ENCODE data around the gene TPM2. TPM values are rescaled to one million over a fixed set of nuclear protein-coding genes. Genes with fewer than 3 reads are reported as not detected.

The TPM2 gene
- total RNA-seq, 1 donor, result 5.7 TPM

DNA sequence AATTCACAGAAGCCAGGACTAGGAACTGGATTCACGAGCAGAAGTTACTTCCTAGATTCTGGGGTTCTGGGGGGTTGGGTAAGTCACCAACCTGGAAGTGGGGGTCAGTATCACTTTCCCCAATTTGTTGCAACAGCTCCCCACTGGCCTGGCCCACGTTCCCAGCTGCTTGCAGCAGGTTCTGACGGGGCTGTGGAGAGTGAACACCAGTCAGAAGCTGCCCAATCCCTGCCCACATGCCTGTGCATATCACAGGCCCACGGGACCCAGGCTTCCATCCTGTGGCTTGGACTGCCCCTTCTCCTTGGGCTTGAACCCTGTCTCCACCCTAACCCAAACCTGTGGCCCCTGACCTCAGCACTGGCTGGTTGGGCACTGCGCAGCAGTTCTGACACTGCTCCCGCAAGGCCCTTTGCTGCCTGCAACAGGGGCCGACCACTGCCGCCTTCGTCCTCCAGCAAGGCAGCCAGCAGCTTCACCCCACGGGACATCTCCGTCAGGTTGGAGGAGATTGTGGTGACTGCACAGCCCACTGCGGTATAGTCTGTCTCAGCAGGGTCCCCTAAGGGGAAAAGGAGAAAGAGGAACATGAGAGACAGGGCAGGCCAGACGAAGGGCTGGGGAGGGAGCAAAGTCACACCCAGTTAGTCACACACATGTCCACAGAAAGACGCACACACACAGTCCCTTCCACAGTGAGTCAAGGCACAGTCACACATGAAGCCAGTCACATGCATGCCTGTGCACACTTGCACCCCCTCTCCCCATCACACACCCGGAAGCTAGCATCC, 29.2 kb upstream of the TPM2 start:
- DNase-seq (ENCODE audit: low read depth in 2 of 3, low spot score in 2 of 3), result no peak

GRCh38 chr9:35717132-35717870, 27.6 kb upstream of the TPM2 start:
- no peak for DNase-seq (ENCODE audit: low read depth in 2 of 3, low spot score in 2 of 3)

DNA sequence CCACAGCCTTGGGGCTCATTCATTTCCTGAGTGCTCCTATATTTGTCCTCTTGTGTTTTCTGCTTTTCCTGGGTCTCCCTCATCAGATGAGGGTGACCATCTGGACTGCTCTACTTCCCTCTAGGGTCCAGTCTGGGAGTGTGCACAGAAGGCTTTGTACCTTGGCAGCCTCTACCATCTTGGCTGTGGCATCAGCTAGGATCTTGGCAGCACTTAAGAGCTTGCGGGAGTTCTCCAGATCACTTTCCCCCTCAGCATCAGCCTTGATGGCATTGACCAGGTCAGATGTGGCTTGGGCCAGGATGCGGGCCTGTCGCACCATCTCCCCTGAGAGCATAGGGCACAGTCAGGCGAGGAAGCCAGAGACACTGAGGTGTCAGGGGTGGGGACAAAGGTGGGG, 26.5 kb upstream of the TPM2 start:
- no peak for DNase-seq (ENCODE audit: low read depth in 2 of 3, low spot score in 2 of 3)

- no peak for DNase-seq (ENCODE audit: low read depth in 2 of 3, low spot score in 2 of 3)
Observed at GRCh38 chr9:35714579-35715252, 25.0 kb upstream of the TPM2 start.

DNA sequence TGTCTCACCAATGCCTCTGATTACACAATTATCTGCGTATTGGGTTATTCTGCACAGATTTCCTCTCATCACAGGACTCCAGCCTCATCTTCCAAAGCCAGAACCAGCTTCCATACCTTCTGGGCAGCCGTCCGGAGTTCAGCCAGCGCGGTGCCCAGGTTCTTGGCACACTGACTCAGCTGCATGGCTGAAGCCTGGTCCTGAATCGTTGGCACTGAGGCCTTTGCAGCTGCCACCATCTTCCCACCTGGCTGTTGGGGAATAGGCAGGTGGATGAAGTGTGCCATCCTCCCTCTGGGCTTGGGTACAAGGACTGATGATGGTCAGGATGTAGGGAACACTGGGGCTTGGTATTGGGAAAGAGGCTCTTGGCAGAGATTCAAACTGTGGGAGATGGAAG, 24.4 kb upstream of the TPM2 start:
- DNase-seq (ENCODE audit: low read depth in 2 of 3, low spot score in 2 of 3), result no peak

GRCh38 chr9:35713578-35713977, 23.9 kb upstream of the TPM2 start:
- DNase-seq (ENCODE audit: low read depth in 2 of 3, low spot score in 2 of 3), result no peak

- no peak for DNase-seq (ENCODE audit: low read depth in 2 of 3, low spot score in 2 of 3)
Observed at GRCh38 chr9:35712762-35713400, 23.2 kb upstream of the TPM2 start.

DNA sequence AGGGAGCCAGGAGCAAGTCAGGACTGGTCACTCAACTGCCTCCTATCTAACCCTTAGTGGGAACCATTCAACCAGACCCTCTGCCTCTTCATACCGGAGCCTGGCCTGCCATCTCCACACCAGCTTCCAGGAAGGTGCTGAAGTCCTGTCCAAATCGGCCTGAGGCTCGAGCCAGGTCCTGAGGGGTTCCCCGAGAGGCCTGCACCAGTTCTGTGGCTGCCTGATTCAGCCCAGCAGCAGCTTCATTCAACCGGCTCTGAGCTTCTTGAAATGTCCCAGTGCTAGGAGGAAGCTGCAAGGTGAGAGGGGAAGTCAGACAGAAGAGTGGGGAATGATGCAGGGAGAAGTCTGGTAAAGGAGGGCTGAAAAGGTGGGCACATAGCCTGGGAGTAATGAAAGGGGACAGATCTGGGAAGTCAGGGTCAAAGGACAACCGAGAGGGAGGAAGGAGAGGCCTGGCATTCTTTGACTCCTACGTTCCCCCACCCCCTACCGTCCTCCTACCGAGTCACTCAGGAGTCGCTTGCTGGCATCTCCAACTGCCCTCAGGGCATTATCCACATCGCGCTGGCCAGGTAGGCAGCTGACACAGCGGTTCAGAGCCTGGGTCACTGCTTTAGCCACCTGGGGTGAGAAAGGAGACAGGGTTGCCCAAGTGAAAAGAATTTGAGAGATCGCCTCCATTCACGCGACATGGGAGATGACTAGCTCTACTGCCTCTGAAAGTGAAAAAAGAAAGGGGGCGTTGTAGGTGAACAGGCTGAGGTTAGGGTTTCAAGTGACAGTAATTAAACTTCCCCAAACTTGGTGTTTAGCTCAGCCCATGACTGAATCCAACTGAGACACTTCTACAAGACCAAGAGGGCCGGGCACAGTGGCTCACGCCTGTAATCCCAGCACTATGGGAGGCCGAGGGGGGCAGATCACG, 22.0 kb upstream of the TPM2 start:
- no peak for DNase-seq (ENCODE audit: low read depth in 2 of 3, low spot score in 2 of 3)

- no peak for DNase-seq (ENCODE audit: low read depth in 2 of 3, low spot score in 2 of 3)
Observed at GRCh38 chr9:35710818-35711500, 21.2 kb upstream of the TPM2 start.

- no peak for DNase-seq (ENCODE audit: low read depth in 2 of 3, low spot score in 2 of 3)
Observed at GRCh38 chr9:35708146-35708545, 18.4 kb upstream of the TPM2 start.

- no peak for DNase-seq (ENCODE audit: low read depth in 2 of 3, low spot score in 2 of 3)
Observed at GRCh38 chr9:35706951-35707350, 17.2 kb upstream of the TPM2 start.

GRCh38 chr9:35705836-35706430, 16.2 kb upstream of the TPM2 start:
- no peak for DNase-seq (ENCODE audit: low read depth in 2 of 3, low spot score in 2 of 3)

DNA sequence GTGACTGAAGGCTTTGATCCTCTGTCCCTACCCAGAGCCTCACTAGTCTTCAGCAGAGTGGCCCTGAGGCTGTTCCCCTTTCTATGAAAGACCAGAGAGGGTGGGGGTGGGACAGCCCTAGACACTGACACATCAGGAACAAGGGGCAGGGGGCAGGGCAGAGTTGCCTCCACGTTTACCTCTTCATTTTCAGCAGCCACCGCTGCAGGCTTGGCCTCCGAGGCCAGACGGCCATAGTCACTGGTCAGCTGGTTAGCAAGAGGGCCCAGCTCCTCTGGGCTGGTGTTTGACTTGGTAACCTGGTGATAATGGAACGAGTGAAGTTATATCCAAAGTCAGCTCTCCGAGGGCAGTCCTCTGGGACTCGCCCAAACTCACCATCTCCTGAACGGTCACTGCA, 15.6 kb upstream of the TPM2 start:
- no peak for DNase-seq (ENCODE audit: low read depth in 2 of 3, low spot score in 2 of 3)

GRCh38 chr9:35703906-35704672, 14.4 kb upstream of the TPM2 start:
- no peak for DNase-seq (ENCODE audit: low read depth in 2 of 3, low spot score in 2 of 3)

- DNase-seq (ENCODE audit: low read depth in 2 of 3, low spot score in 2 of 3), result no peak
Observed at GRCh38 chr9:35702696-35703095, 13.0 kb upstream of the TPM2 start.

DNA sequence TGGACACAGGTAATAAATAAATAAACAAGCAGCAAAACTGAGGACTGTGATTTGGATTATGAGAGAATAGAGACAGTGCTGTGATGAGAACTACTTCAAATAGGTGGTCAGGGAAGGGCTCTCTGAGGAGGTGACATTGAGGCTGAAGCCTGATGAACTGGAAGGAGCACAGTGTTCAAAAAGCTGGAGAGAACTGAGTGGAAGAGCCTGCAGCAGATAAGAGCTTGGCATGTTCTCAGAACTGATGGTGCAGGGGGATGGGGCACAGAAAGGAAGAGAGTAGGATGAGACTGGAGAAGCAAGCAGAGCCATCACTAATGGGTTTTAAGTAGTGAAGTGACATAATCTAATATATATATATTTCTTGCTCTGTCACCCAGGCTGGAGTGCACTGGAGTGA, 11.2 kb upstream of the TPM2 start:
- no peak for DNase-seq (ENCODE audit: low read depth in 2 of 3, low spot score in 2 of 3)

- DNase-seq (ENCODE audit: low read depth in 2 of 3, low spot score in 2 of 3), result no peak
Observed at GRCh38 chr9:35700031-35700430, 10.3 kb upstream of the TPM2 start.

GRCh38 chr9:35698231-35698630, 8.5 kb upstream of the TPM2 start:
- DNase-seq (ENCODE audit: low read depth in 2 of 3, low spot score in 2 of 3), result no peak

Measured in hematopoietic multipotent progenitor cell (in vitro differentiated cells).